Skeletal muscle cell (primary cell): ENCODE data around the gene CLK1.
"Not testable (repeated sequence)": the region's sequence is repeated elsewhere in the genome, so short reads cannot be mapped to it uniquely, and the experiment has no call there.

Source experiments
- DNase-seq: peaks from one replicate; pipeline ENCODE4 v3.0.0-alpha.2; 2010; ENCODE audit warnings: low read depth
- H3K4me3 ChIP-seq: 2 replicates; pipeline ENCODE4 v1.5.1; 2011; ENCODE audit warnings: low read depth, mild to moderate bottlenecking, control low read depth, low read length, moderate library complexity

Gene CLK1

DNA sequence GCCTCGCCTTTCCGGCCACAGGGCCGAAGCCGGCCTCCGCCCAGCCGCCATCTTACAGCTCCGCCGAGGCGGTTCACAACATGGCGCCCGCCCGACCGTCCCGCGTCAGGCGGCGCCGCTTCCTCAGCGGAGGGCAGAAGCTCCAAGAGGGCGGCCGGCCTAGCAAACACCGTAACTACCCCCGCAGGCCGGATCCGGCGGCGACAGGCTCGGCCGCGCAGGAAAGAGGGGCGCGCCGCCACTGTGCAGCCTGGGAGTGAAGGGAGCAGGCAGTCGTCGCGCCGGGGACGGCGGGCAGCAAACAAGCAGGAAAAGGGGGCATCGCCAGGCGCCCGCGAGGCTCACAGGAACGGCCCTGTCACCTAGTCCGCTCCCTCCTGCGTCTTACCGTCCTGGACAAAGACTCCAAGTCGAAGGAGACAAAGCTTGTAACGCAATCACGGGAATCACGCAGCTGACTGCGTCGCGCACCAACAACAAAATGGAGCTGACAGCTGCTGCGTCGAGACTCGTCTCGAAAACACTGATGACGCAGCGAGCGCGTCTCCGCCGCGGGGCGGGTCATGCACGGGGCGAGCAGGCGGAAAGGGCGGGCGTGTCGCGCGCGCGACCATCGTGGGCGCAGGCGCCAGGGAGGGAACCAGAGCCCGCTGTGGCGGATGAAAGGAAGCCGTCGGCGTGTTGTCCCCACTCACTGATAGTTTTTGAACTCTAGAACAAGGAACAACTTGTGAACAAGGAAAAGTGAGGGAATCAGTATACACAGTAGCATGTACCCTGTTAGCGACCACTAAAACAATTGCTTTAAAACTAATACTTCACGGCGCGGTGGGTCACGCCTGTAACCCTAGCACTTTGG lies at the start of gene CLK1:
CLK1 (minus strand) TSS at position 483 of the 859 bp plus-strand sequence. CDS start 2,796 bp downstream, outside the sequence.
- peak; percentile 78 for DNase-seq
- peak within 1 kb of the TSS; percentile 79 for H3K4me3 ChIP-seq

DNA sequence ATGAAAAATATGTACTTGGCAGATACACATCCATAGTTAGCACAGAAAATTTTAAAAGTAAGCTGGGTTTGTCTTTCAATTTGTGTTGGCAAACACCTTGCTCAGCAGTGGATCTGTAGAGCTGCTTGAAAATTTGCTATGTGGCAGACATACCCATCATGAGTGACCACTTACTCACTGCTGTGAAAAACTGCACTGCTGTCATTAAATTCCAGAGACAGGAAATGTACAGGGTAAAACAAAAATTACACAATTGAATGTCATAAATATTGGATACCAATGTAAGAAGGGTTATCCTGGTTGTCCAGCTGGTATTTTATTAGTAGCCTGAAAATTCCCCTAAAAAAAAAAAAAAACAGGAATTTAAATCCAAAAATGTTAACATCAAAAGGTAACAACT lies 49.2 kb upstream of the CLK1 start:
- peak; percentile 19 for DNase-seq
- no peak overlapping the region for H3K4me3 ChIP-seq

DNA sequence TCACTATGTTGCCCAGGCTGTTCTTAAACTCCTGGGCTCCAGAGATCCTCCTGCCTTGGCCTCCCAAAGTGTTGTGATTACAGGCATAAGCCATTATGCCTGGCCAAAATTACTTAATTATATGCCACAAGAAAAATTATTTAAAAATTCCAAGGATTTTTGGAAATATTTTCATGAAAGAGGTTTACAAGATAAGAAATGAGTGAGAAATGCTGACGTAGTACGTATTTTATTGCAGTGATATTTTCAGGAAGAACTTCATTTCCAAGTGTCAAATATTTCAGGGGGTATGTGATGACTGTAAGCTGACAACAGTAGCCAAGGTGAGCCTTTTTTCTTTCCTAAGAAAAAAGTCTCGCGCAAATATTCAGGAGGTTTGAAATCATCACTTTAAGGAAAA lies 45.5 kb upstream of the CLK1 start:
- no peak overlapping the region for H3K4me3 ChIP-seq
- DNase-seq = no peak

DNA sequence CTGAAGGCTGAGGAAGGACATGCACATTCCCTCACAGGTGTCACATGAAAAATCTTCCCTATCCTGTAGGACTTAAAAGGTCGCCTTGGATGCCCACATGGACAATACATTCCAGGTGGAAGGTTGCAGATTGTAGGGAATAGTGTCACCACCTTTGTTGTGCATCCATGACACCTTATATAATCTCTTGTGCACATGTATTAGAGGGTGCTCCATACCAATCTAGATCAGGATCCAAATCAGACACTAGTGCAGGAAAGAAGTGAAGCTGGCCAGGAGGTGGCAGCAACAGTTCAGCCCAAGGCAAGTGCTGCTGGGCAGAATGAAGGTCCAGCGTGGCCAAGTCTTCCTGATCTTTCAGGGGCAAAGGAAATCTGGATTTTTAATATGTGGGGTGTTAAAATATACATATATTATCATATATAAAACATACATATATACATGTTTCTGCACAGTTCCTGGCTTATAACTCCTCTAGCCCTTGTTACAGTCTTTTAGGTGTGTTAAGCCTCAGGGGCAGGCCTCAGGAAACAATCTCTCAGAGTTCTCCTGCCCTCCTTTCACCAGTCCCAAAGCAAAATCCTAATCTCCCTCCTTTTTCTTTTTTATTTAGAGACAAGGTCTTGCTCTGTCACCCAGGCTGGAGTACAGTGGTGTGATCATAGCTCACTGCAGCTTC lies 41.3 kb upstream of the CLK1 start:
- DNase-seq = peak; percentile 36

DNA sequence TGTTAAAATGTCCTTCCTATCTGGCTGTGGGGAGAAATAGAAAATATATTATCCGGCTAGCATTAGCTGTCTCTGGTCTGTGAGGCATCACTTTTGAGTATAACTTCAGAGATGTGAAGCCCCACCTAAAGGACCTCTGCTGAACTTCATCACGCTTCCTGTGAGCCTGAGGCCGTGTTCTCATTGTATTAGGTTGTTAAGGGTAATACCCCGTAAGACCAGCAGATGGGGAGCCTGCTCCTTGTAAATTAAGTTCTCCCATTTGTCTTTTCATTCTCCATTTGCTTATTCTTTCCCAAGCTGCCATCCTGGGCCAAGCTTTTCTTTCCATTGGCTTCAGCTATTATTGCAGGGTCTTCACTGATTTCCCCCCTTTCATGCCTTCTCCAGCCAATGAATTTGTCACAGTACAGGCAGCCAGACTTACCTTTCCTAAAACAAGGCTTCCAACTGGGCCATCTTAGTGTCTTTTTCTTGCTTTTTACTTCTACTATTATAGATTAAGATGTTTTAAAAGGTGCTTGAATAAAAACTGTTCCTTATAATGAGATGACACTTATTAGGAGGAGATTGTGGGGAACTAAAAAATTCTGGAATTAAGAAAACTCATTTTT lies 37.1 kb upstream of the CLK1 start:
- no peak overlapping the region for H3K4me3 ChIP-seq
- DNase-seq = peak; percentile 64

More for the DNA sequence above, 41.3 kb upstream of the CLK1 start:
- H3K4me3 ChIP-seq = no peak overlapping the region

DNA sequence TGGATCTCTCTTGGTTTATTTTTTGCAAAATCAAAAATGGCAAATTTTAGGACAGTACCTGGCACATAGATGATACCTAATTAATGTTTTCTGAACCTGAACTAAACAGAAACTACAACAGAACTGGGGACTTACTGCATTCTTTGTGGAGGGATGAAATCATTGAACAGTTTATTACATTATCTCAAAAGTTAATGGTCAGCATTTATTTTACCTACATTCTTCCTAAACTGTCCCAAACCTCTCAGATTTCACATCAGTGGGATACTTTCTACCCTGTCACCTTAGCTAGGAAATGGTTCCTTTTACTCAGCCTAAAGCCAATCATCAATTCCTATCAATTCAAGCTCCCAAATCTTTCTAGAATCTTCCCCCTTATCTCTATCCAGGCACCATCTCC lies 35.0 kb upstream of the CLK1 start:
- H3K4me3 ChIP-seq = no peak overlapping the region
- DNase-seq = no peak

DNA sequence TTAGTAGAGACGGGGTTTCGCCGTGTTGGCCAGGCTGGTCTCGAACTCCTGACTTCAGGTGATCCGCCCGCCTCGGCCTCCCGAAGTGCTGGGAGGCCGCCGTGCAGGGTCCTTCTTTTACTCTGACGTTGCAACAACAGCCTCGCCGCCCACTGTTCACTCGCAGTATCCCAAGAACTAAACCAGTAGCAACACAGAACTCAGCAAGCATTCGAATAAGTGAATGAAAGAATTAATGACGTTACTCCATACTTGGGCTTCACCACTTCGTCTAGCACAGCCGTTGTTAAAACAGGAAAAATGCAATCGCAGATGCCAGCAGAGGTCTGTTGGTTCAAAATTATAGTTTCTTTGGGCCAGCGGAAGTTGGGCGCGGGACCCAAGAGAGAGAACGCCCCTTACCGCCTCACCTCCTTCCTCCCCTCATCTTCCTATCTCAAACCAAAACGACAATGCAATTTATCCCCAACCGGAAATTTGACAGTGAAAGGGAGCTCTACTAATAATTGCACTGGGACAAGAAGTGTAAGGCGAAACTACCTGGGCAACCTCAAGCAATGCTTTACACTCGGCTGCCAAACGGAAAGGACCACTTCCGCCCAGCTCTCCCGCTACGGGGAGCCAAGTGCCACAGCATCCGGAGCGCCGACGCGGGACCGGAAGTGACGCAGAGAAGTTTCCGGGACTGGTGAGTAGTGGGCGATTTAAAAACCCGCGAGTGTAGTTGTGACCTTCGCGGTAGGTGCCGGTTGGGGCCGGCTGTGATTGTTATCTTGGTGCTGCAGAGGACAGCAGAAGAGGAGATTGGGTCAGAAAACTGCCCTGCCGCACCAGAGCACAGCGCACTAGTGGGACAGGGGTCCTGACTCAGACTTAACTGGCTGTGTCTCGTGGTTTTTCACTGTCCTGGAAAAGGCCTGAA lies 24.5 kb upstream of the CLK1 start, which contains the start of the genes NIF3L1 and PPIL3:
NIF3L1 (plus strand) TSS at position 668 of the 922 bp plus-strand sequence. CDS start 2,573 bp downstream, outside the sequence.
PPIL3 (minus strand) TSS at position 374 of the 922 bp plus-strand sequence. CDS start 1,462 bp downstream, outside the sequence.
- peak; percentile 93 for DNase-seq
- H3K4me3 ChIP-seq = peak within 1 kb of the TSS; percentile 94

DNA sequence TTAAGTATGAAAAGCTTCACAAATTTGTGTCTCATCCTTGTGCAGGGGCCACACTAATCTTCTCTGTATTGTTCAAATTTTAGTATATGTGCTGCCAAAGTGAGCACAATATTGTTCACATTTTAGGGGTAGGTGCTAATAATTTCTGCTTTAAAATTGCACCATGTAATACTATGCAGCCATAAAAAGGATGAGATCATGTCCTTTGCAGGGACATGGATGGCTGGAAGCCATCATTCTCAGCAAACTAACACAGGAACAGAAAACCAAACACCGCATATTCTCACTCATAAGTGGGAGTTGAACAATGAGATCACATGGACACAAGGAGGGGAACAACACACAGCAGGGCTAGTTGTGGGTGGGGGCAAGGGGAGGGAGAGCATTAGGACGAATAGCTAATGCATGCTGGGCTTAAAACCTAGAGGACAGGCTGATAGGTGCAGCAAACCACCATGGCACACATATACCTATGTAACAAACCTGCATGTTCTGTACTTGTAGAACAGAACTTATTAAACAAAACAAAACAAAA lies 17.3 kb upstream of the CLK1 start:
- not testable (repeated sequence) for DNase-seq, H3K4me3 ChIP-seq

DNA sequence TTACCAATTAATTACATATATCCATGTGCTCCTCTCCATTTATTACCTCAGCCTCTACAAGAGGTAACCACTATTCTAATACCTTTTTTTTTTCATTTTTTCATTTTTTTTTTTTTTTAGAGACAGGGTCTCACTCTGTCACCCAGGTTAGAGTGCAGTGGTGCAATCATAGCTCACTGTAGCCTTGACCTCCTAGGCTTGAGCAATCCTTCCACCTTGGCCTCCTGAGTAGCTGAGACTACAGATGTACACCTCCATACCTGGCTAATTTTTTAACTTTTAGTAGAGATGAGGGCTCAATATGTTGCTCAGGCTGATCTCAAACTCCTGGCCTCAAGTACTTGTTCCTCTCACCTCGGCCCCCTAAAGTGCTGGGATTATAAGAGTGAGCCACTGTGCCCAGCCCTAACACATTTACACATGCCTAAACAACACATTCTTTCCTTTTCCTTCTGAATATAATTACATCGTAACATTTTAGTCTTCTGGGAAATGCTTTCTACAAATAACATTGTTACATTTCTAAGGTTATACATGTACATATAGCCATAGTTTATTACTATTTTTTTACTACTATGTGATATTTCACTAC lies 13.9 kb upstream of the CLK1 start:
- H3K4me3 ChIP-seq = no peak overlapping the region
- no peak for DNase-seq

DNA sequence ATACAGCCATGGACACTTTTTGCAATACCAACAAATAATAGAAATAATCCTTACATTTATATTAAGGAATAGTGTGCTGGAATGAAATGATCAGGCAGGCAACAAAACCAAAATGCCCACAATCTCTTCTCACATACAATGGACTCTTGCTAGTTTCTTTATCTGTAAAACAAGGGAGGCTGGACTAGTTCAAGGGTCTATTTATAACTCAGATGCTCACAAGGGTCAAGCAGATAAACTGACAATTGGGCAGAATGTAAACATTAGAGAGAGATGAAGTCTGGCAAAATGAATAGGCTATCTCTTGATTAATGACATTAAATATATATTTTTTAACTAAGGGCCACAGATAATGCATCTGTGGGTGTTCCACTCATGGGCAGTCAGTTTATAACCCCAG lies 13.0 kb upstream of the CLK1 start:
- DNase-seq = no peak
- H3K4me3 ChIP-seq = no peak overlapping the region

DNA sequence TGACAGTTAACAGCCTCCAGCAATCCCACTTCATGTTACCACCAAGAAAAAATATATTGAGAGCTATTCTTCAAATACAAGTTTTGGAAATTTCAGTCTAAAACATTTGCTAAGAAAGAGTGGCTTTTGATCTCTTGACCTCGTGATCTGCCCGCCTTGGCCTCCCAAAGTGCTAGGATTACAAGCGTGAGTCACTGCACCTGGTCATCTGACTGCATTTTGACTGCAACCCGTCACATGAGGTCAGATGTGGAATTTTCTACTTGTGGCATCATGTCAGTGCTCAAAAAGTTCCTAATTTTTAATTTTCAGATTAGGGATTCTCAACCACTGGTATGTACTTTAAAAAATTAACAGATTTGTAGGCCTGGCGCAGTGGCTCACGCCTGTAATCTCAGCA lies 9.1 kb upstream of the CLK1 start:
- H3K4me3 ChIP-seq = no peak overlapping the region
- DNase-seq = no peak

DNA sequence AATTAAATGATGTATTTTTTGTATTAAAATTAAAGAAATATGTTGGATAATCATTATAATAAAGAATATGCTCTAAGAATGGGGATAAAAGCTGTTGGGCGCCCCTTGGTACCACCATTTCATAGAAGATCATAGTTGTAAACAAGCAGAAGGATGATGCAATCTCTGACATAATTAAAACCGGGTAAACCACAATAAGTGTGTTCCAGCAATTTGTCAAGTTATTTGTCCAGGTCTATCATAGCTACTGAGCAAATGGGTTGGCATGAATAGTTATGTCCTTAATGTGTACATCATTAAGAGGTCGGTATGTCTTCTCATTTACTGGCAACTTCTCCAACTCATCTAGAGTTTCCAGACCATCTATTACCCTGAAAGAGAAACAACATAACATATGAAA lies 6.7 kb upstream of the CLK1 start:
- H3K4me3 ChIP-seq = no peak overlapping the region
- DNase-seq = no peak

DNA sequence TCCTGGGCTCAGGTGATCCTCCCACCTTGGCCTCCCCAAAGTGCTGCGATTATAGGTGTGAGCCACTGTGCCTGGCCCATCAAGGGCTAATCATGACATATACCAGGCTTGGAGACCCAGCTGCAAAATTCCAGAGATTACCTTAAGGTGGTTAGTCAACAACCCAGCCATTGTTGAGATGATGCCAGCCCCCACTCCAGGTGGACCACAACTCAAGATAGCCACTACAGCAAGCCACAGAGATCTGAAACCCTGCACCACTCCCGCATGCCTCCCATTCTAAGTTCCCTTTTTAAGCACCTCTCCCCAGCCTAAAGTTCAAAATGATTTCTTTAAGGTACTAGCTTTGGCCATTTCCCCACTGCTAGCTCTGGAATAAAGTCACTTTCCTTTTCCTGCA lies 4.6 kb upstream of the CLK1 start:
- DNase-seq = no peak
- no peak overlapping the region for H3K4me3 ChIP-seq

DNA sequence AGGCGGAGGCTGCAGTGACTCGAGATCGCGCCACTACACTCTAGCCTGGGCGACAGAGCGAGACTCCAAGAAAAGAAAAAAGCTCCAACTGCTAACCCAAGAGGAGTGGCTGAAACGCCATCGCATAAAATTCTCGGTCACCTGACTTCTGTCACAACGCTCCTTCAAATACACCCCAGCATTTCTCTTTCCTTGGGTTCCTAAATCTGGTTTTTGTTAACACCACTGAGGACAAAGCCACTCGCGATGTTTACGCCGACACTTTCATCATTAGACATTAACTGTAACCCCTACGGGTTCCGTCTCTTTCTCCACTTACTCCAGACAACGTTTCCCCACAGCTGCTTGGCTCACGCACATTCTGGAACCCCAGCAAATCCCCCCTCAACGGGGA lies 679 bp downstream of the CLK1 start:
- no peak for DNase-seq
- peak overlapping the region; percentile 79 for H3K4me3 ChIP-seq

DNA sequence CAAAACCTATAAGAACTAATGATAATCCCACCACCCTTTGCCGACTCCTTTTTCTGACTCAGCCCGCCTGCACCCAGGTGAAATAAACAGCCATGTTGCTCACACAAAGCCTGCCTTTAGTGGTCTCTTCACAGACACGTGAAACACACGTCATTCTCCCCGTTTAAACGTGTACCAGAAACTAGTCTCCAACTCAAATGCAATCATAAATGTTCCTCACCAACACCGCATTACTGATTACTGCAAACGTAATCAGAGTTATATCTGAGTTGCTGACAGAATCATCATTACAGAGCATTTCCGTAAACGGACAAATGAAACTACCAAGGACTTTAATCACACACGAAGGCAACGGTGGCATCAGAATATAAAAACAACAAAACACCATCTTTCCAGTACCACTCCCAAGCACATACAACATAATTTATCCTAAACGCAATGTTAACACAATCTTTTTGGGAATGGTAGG lies 1.9 kb downstream of the CLK1 start:
- peak overlapping the region; percentile 79 for H3K4me3 ChIP-seq
- DNase-seq = peak; percentile 37

DNA sequence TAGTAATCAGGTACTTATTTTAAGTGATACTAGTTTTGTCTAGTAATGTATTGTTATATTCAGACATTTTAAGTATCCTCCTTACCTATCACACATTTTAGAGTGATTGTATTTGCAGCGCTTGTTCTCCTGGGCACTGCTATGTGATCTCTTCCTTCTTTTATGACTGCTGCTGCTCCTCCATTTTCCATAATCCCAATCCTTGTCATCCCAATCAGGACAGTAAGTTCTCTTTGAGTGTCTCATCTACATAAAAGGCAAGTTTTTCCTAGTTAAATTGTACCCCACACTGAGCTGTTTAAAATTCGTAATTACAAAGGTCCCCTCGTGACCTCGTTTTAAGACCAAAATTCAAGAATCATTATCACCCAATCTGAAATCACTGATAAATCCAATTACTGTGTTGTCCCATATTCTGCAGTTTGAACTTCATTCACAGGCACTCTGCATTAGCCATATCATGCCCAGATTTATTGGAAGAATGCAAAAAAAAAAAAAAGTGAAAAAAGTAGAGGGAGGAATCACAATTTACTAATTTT lies 2.8 kb downstream of the CLK1 start:
- no peak for DNase-seq
- peak overlapping the region; percentile 79 for H3K4me3 ChIP-seq

DNA sequence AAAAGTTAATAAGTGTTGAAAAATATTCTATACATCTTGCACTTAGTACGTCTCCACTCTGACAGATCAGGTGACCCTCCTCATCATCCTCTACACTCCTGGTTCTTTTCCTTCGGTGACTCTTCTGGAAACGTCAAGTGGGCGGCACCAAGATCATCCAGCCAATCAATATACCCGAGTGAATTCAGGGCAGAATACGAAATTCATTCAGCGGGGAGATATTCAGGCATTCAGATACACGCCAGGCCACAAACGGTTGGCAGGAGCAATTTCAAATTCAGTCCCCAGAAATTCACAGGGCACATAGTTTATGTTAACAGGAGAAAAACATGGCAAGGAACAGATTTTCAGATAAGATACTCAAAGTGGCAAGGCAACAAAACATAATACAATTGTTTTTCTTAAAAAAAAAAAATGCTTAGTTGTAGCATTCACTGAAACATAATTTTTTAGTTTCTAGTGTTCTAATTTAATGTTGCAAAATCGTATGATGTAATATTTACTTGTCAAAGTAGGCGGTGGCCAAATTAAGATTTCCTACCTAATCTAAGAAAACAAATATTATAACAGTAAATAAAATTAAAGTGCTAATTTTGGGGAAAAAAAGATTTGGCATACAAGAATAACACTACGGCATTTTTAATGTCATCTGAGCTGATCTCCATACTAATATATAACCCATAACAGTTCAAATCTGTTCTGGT lies 4.2 kb downstream of the CLK1 start:
- H3K4me3 ChIP-seq = no peak overlapping the region

DNA sequence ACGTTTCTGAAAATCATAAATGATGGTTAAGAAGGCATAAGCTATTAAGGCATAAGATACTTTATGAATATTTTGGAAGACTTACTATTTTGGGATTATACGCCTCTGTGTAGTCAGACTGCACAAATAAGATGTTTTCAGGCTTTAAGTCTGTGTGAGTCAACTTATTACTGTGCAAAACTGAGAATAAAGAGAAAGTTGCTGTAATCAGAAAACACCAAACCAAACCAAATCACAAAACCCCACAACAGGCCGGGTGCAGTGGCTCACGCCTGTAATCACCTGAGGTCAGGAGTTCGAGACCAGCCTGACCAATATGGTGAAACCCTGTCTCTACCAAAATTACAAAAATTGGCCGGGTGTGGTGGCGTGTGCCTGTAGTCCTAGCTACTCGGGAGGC lies 7.7 kb downstream of the CLK1 start:
- H3K4me3 ChIP-seq = no peak overlapping the region
- no peak for DNase-seq

More for the DNA sequence above, 4.2 kb downstream of the CLK1 start:
- no peak for DNase-seq
